Kidney capillary endothelial cell (primary cell): ENCODE results near the gene CFAP54.
"Not testable (repeated sequence)": the region's sequence is repeated elsewhere in the genome, so short reads cannot be mapped to it uniquely, and the experiment has no call there.

Source experiments
- DNase-seq: peaks from one replicate; pipeline ENCODE4 v3.0.0-alpha.2; 2018; ENCODE audit warnings: low spot score

Gene CFAP54

GRCh38 chr12:96635844-96636243 is 146.5 kb downstream of the CFAP54 start:
- no peak for DNase-seq

GRCh38 chr12:96636895-96637294 is 147.5 kb downstream of the CFAP54 start:
- DNase-seq: no peak

- no peak for DNase-seq
Measured at GRCh38 chr12:96648923-96649322, 159.5 kb downstream of the CFAP54 start.

GRCh38 chr12:96652870-96653269 is 163.5 kb downstream of the CFAP54 start:
- DNase-seq: no peak

GRCh38 chr12:96658075-96658474 is 168.7 kb downstream of the CFAP54 start:
- DNase-seq: no peak

- peak; percentile 53 for DNase-seq
Measured at GRCh38 chr12:96669786-96670185, 180.4 kb downstream of the CFAP54 start.

- DNase-seq: no peak
Measured at GRCh38 chr12:96670334-96670899, 181.0 kb downstream of the CFAP54 start.

GRCh38 chr12:96675519-96675918 is 186.1 kb downstream of the CFAP54 start:
- DNase-seq: not testable (repeated sequence)

GRCh38 chr12:96677363-96677762 is 188.0 kb downstream of the CFAP54 start:
- no peak for DNase-seq

GRCh38 chr12:96687719-96688118 is 198.3 kb downstream of the CFAP54 start:
- DNase-seq: peak; percentile 45

GRCh38 chr12:96698521-96698920 is 209.1 kb downstream of the CFAP54 start:
- DNase-seq: no peak

- no peak for DNase-seq
Measured at GRCh38 chr12:96698965-96699364, 209.6 kb downstream of the CFAP54 start.

- DNase-seq: no peak
Measured at GRCh38 chr12:96701856-96702255, 212.5 kb downstream of the CFAP54 start.

- DNase-seq: no peak
Measured at GRCh38 chr12:96710127-96710745, 220.9 kb downstream of the CFAP54 start.

- DNase-seq: no peak
Measured at GRCh38 chr12:96711364-96711763, 222.0 kb downstream of the CFAP54 start.

GRCh38 chr12:96714199-96714598 is 224.8 kb downstream of the CFAP54 start:
- DNase-seq: no peak

- peak; percentile 15 for DNase-seq
Measured at GRCh38 chr12:96719660-96720362, 230.4 kb downstream of the CFAP54 start.

- DNase-seq: no peak
Measured at GRCh38 chr12:96720363-96720705, 231.0 kb downstream of the CFAP54 start.

- DNase-seq: not testable (repeated sequence)
Measured at GRCh38 chr12:96729466-96729865, 240.1 kb downstream of the CFAP54 start.

GRCh38 chr12:96729886-96730285 is 240.5 kb downstream of the CFAP54 start:
- no peak for DNase-seq

GRCh38 chr12:96743606-96744005 is 254.2 kb downstream of the CFAP54 start:
- no peak for DNase-seq

- DNase-seq: no peak
Measured at GRCh38 chr12:96749999-96750398, 260.6 kb downstream of the CFAP54 start.

- no peak for DNase-seq
Measured at GRCh38 chr12:96751626-96752025, 262.2 kb downstream of the CFAP54 start.

- DNase-seq: no peak
Measured at GRCh38 chr12:96752211-96752610, 262.8 kb downstream of the CFAP54 start.
